ENCODE data around the gene MFSD11.
"Not testable (repeated sequence)": the region's sequence is repeated elsewhere in the genome, so short reads cannot be mapped to it uniquely, and the experiment has no call there.

Gene MFSD11

GRCh38 chr17:76733618-76733957 lies 4.3 kb upstream of the MFSD11 start:
- peaks cover 55 to 64% (median 58%) of the 10 kb centered on the region in 10 experiments for H3K4me1 ChIP-seq
- H4K20me1 ChIP-seq, result peaks cover 61 to 85% (median 78%) of the 10 kb centered on the region in 11 experiments; a peak in 21 of 22 replicates
- no peaks in the 10 kb centered on the region for H3K27me3 ChIP-seq
- peaks cover 0 to 9% (median 0%) of the 10 kb centered on the region in 11 experiments; a peak in 3 of 22 replicates for H3K9me3 ChIP-seq (replicated peaks in 1 of 11)
- peak overlapping the region in 10 of 11 experiments; percentile 95 to 100 (median 99); a peak in 17 of 22 replicates for H3K9ac ChIP-seq
- H3K27ac ChIP-seq, result peak overlapping the region in 7 of 11 experiments; percentile 96 to 99 (median 98); a peak in 5 of 22 replicates
- no peak for TF ChIP-seq Cebpa-rat (IDR thresholded peaks at IDR 0.05)
- H3K4me3 ChIP-seq, result peak overlapping the region; percentile 81 to 99 (median 95)
- peak overlapping the region; percentile 75 to 97 (median 91) for H3K4me2 ChIP-seq
- peaks cover 54 to 77% (median 69%) of the 10 kb centered on the region in 11 experiments for H3K36me3 ChIP-seq

GRCh38 chr17:76734080-76734840 lies 3.7 kb upstream of the MFSD11 start:
- peaks cover 55 to 64% (median 58%) of the 10 kb centered on the region in 10 experiments for H3K4me1 ChIP-seq
- peaks cover 54 to 76% (median 69%) of the 10 kb centered on the region in 11 experiments for H3K36me3 ChIP-seq
- no peaks in the 10 kb centered on the region for H3K27me3 ChIP-seq
- TF ChIP-seq Cebpa-rat (IDR thresholded peaks at IDR 0.05), result no peak
- H3K27ac ChIP-seq, result peak overlapping the region in 10 of 11 experiments; percentile 90 to 99 (median 98); a peak in 20 of 22 replicates
- H4K20me1 ChIP-seq, result peaks cover 59 to 78% (median 72%) of the 10 kb centered on the region in 11 experiments; a peak in 21 of 22 replicates
- peak overlapping the region; percentile 81 to 99 (median 95) for H3K4me3 ChIP-seq
- H3K9me3 ChIP-seq (replicated peaks in 1 of 11), result peaks cover 0 to 9% (median 0%) of the 10 kb centered on the region in 11 experiments; a peak in 3 of 22 replicates
- H3K9ac ChIP-seq, result peak overlapping the region; percentile 94 to 100 (median 99); a peak in 21 of 22 replicates
- peak overlapping the region; percentile 75 to 97 (median 91) for H3K4me2 ChIP-seq

GRCh38 chr17:76735006-76735405 lies 2.9 kb upstream of the MFSD11 start:
- peak overlapping the region; percentile 81 to 99 (median 95) for H3K4me3 ChIP-seq
- H3K9me3 ChIP-seq (replicated peaks in 1 of 11), result peaks cover 0 to 9% (median 0%) of the 10 kb centered on the region in 11 experiments; a peak in 3 of 22 replicates
- H3K4me2 ChIP-seq, result peak overlapping the region; percentile 75 to 97 (median 91)
- H3K27ac ChIP-seq, result peak overlapping the region in 10 of 11 experiments; percentile 90 to 99 (median 98); a peak in 20 of 22 replicates
- no peak for TF ChIP-seq Cebpa-rat (IDR thresholded peaks at IDR 0.05)
- H4K20me1 ChIP-seq, result peaks cover 55 to 70% (median 65%) of the 10 kb centered on the region in 11 experiments; a peak in 21 of 22 replicates
- no peaks in the 10 kb centered on the region for H3K27me3 ChIP-seq
- H3K4me1 ChIP-seq, result peaks cover 55 to 64% (median 58%) of the 10 kb centered on the region in 10 experiments
- peak overlapping the region; percentile 94 to 100 (median 99) for H3K9ac ChIP-seq
- peaks cover 54 to 68% (median 62%) of the 10 kb centered on the region in 11 experiments for H3K36me3 ChIP-seq

GRCh38 chr17:76735586-76736348 lies 2.2 kb upstream of the MFSD11 start:
- TF ChIP-seq Cebpa-rat (IDR thresholded peaks at IDR 0.05), result no peak
- H3K4me3 ChIP-seq, result peak overlapping the region; percentile 81 to 99 (median 95)
- peak overlapping the region; percentile 75 to 97 (median 91) for H3K4me2 ChIP-seq
- H3K9me3 ChIP-seq (replicated peaks in 1 of 11), result peaks cover 0 to 9% (median 0%) of the 10 kb centered on the region in 11 experiments; a peak in 3 of 22 replicates
- peaks cover 52 to 61% (median 56%) of the 10 kb centered on the region in 11 experiments for H3K36me3 ChIP-seq
- H3K9ac ChIP-seq, result peak overlapping the region; percentile 94 to 100 (median 99)
- H4K20me1 ChIP-seq, result peaks cover 50 to 63% (median 58%) of the 10 kb centered on the region in 11 experiments; a peak in 21 of 22 replicates
- H3K27ac ChIP-seq, result peak overlapping the region; percentile 87 to 99 (median 98)
- H3K4me1 ChIP-seq, result peaks cover 50 to 66% (median 57%) of the 10 kb centered on the region in 10 experiments
- no peaks in the 10 kb centered on the region for H3K27me3 ChIP-seq

- H3K9ac ChIP-seq, result peak overlapping the region; percentile 94 to 100 (median 99)
These were observed 1.4 kb upstream of the MFSD11 start for GRCh38 chr17:76736349-76737081.

GRCh38 chr17:76737082-76737675 lies 740 bp upstream of the MFSD11 start, which contains the start of gene SRSF2:
TSS of gene SRSF2 (minus strand) at chr17:76737331. CDS start at chr17:76737160, 171 bp downstream.
- H3K36me3 ChIP-seq, result peaks cover 42 to 61% (median 50%) of the 10 kb centered on the region in 11 experiments
- H3K4me3 ChIP-seq, result peak within 1 kb of the TSS; percentile 81 to 99 (median 95)
- H3K4me1 ChIP-seq, result peaks cover 36 to 52% (median 43%) of the 10 kb centered on the region in 10 experiments
- H4K20me1 ChIP-seq, result peaks cover 38 to 49% (median 45%) of the 10 kb centered on the region in 11 experiments; a peak in 21 of 22 replicates
- peak within 1 kb of the TSS; percentile 86 to 97 (median 95) for H3K4me2 ChIP-seq
- peaks cover 0 to 9% (median 0%) of the 10 kb centered on the region in 11 experiments; a peak in 3 of 22 replicates for H3K9me3 ChIP-seq (replicated peaks in 1 of 11)
- no peaks in the 10 kb centered on the region for H3K27me3 ChIP-seq
- H3K9ac ChIP-seq, result peak within 1 kb of the TSS; percentile 94 to 100 (median 99)
- TF ChIP-seq Cebpa-rat (IDR thresholded peaks at IDR 0.05), result no peak
- peak within 1 kb of the TSS; percentile 87 to 99 (median 98) for H3K27ac ChIP-seq

More at GRCh38 chr17:76736349-76737081, 1.4 kb upstream of the MFSD11 start:
- Histone ChIP-seq H3K9me3 (replicated peaks in 1 of 11) (peaks cover 0 to 9% (median 0%) of the 10 kb centered on the region in 11 experiments; a peak in 3 of 22 replicates), H3K27ac (peak overlapping the region; percentile 87 to 99 (median 98)), H3K4me3 (peak overlapping the region; percentile 81 to 99 (median 95)), H3K4me2 (peak overlapping the region; percentile 75 to 97 (median 91)), H3K4me1 (peaks cover 42 to 58% (median 50%) of the 10 kb centered on the region in 10 experiments), H4K20me1 (peaks cover 45 to 55% (median 52%) of the 10 kb centered on the region in 11 experiments; a peak in 21 of 22 replicates), H3K36me3 (peaks cover 48 to 61% (median 50%) of the 10 kb centered on the region in 11 experiments), H3K27me3 (no peaks in the 10 kb centered on the region)
- no peak for TF ChIP-seq Cebpa-rat (IDR thresholded peaks at IDR 0.05)

GRCh38 chr17:76738468-76738850 lies 540 bp downstream of the MFSD11 start:
- Histone ChIP-seq H4K20me1 (peaks cover 25 to 36% (median 32%) of the 10 kb centered on the region in 11 experiments; a peak in 21 of 22 replicates), H3K4me1 (peaks cover 23 to 39% (median 30%) of the 10 kb centered on the region in 10 experiments), H3K36me3 (peaks cover 34 to 59% (median 47%) of the 10 kb centered on the region in 11 experiments), H3K4me2 (peak overlapping the region; percentile 79 to 97 (median 91)), H3K9ac (peak overlapping the region; percentile 81 to 100 (median 99)), H3K27me3 (no peaks in the 10 kb centered on the region), H3K4me3 (peak overlapping the region; percentile 81 to 99 (median 95)), H3K9me3 (replicated peaks in 1 of 11) (peaks cover 0 to 9% (median 0%) of the 10 kb centered on the region in 11 experiments; a peak in 3 of 22 replicates), H3K27ac (peak overlapping the region; percentile 79 to 99 (median 98); a peak in 21 of 22 replicates)
- TF ChIP-seq Cebpa-rat (IDR thresholded peaks at IDR 0.05), result no peak

GRCh38 chr17:76739568-76740115 lies 1.7 kb downstream of the MFSD11 start:
- Histone ChIP-seq H3K36me3 (peaks cover 34 to 59% (median 47%) of the 10 kb centered on the region in 11 experiments), H3K4me2 (peak overlapping the region; percentile 79 to 97 (median 91); a peak in 19 of 22 replicates)

More at GRCh38 chr17:76739568-76740115, 1.7 kb downstream of the MFSD11 start:
- Histone ChIP-seq H4K20me1 (peaks cover 13 to 24% (median 20%) of the 10 kb centered on the region in 11 experiments; a peak in 21 of 22 replicates), H3K4me1 (peaks cover 14 to 27% (median 22%) of the 10 kb centered on the region in 10 experiments), H3K9ac (peak overlapping the region in 2 of 11 experiments; percentile 81 to 100; a peak in 2 of 22 replicates)
- H3K9me3 ChIP-seq (replicated peaks in 1 of 11); H3K4me3 ChIP-seq; H3K27ac ChIP-seq; H3K27me3 ChIP-seq: not testable (repeated sequence)

Data from BLaER1 treated with 17β-estradiol and CSF1 and Interleukin-3, amounts not matched to agents 10 nM and 100 nM (cell line).